GM18951 (cell line): Measurements from ENCODE around the gene PTPRT.

Experiments used
- POLR2A ChIP-seq: IDR thresholded peaks from 4 replicates; pipeline ENCODE4 v1.6.1; 2011; ENCODE audit warnings: mild to moderate bottlenecking; ENCODE audit not compliant: insufficient read length, insufficient read depth; ENCODE audit errors: extremely low read depth
- in situ Hi-C: fragments of 300-500 bp; cut with MboI; formaldehyde crosslinking; loops from one replicate; pipeline ENCODE4 v1.12.0; 2022; ENCODE audit warnings: low sequenced_read_pairs, mixed read lengths, inconsistent platforms; ENCODE audit not compliant: unreplicated experiment

PTPRT gene

GRCh38 chr20:42461965-42462593 lies 727.6 kb downstream of the PTPRT start:
- no peak for TF ChIP-seq POLR2A
- in situ Hi-C loops = no loop called here

- in situ Hi-C loops = no loop called here
- TF ChIP-seq POLR2A = no peak
These were observed 728.4 kb downstream of the PTPRT start for GRCh38 chr20:42461291-42461690.

- TF ChIP-seq POLR2A = no peak
- in situ Hi-C loops = no loop called here
These were observed 742.4 kb downstream of the PTPRT start for GRCh38 chr20:42447270-42447669.

GRCh38 chr20:42444799-42445198 lies 744.9 kb downstream of the PTPRT start:
- in situ Hi-C loops = no loop called here
- TF ChIP-seq POLR2A = no peak

GRCh38 chr20:42443200-42443599 lies 746.5 kb downstream of the PTPRT start:
- no peak for TF ChIP-seq POLR2A

GRCh38 chr20:42442716-42443115 lies 747.0 kb downstream of the PTPRT start:
- TF ChIP-seq POLR2A = no peak
- in situ Hi-C loops = no loop called here

More at GRCh38 chr20:42443200-42443599, 746.5 kb downstream of the PTPRT start:
- in situ Hi-C loops = no loop called here

- in situ Hi-C loops = no loop called here
- no peak for TF ChIP-seq POLR2A
These were observed 747.8 kb downstream of the PTPRT start for GRCh38 chr20:42441864-42442331.

- no peak for TF ChIP-seq POLR2A
- in situ Hi-C loops = no loop called here
These were observed 748.4 kb downstream of the PTPRT start for GRCh38 chr20:42441196-42441863.

- in situ Hi-C loops = no loop called here
- no peak for TF ChIP-seq POLR2A
These were observed 754.5 kb downstream of the PTPRT start for GRCh38 chr20:42435230-42435629.

- TF ChIP-seq POLR2A = no peak
- in situ Hi-C loops = no loop called here
These were observed 757.0 kb downstream of the PTPRT start for GRCh38 chr20:42432496-42433334.

GRCh38 chr20:42430598-42430997 lies 759.1 kb downstream of the PTPRT start:
- no peak for TF ChIP-seq POLR2A

GRCh38 chr20:42429761-42430458 lies 759.8 kb downstream of the PTPRT start:
- in situ Hi-C loops = no loop called here
- TF ChIP-seq POLR2A = no peak

More at GRCh38 chr20:42430598-42430997, 759.1 kb downstream of the PTPRT start:
- in situ Hi-C loops = no loop called here
